GM21717 (cell line): ENCODE measurements around the gene HMGB3.
A peak's percentile ranks its signal among the peaks of the same experiment; 100 is the strongest.
"Not testable (repeated sequence)": the region's sequence is repeated elsewhere in the genome, so short reads cannot be mapped to it uniquely, and the experiment has no call there.

Experiments used
- ATAC-seq: cut with Tn5 transposase; IDR thresholded peaks from one replicate; pipeline ENCODE4 v1.9.1; 2021; ENCODE audit warnings: mild to moderate bottlenecking, moderate library complexity; ENCODE audit not compliant: unreplicated experiment

Gene HMGB3

DNA sequence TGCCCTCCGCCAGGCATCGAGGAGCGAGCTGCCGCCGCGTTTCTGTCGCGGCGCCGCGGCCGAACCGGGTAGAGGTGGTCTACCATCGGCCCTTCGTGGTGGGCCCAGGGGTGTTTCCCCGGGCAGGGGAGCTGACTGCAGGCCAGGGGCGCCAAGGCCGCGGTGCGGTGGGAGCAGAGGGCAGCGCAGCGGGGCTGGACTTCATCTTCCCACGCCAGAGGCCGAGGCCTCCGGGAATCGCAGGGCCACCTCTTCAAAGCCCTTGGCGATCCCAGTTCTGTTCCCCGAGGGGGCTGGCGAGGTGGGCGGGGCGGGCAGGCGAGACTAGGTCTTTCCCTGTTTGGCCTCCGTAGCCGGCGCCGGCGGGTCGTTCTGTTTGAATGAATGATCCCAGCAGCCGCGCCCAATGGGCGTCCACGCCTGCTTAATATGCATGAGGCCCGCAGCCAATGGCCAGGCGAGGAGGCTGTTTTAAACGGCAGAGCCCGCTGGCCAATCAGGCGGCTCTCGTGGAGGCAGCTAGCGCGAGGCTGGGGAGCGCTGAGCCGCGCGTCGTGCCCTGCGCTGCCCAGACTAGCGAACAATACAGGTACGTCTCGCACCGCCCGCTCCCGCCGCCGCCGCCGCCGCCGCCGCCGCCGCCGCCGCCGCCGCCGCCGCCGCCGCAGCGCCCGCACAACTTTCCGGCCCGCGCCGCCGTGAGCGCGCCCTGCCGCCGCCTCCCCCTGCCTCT is at the start of gene HMGB3:
TSS of gene HMGB3 (plus strand) at position 548 of the 733 bp plus-strand sequence. CDS start 2,265 bp downstream, outside the sequence.
- ATAC-seq: peak; percentile 97

DNA sequence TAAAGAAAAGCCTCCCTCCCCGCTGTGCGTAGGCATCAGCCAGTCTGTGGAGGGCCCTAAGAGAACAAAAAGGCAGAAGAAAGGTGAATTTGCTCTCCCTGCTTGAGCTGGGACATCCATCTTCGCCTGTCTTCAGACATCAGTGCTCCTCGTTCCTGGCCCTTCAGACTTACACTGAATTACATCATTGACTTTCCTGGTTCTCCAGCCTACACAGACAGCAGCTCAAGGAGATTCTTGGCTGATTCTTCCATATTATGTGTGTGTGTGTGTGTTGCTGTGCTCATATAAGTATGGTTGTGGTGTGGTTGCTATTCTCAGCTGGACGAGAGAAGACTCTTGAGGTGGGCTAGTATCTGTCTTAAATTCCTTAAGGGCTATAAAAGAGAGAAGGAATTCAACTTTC is 49.2 kb upstream of the HMGB3 start:
- no peak for ATAC-seq

DNA sequence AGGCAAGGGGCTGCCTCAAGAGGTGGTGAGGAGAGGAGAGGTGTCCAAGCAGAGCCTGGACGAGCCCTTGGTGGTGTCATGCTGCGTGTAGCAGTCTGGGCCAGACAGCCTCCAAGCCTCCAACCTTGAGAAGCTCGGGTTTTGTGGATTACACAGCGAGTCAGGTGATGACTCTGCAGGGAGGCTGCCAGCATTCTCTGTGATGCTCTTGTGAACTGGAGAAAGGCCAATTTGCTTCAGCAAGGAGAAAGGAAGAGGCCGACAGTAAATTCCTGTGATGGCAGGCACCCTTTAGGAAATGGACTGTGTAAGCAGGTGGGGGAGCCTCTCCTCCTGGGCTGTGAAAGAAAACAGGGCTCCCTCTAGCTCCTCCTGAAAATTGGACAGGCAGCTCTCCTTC is 48.7 kb upstream of the HMGB3 start:
- ATAC-seq: no peak

DNA sequence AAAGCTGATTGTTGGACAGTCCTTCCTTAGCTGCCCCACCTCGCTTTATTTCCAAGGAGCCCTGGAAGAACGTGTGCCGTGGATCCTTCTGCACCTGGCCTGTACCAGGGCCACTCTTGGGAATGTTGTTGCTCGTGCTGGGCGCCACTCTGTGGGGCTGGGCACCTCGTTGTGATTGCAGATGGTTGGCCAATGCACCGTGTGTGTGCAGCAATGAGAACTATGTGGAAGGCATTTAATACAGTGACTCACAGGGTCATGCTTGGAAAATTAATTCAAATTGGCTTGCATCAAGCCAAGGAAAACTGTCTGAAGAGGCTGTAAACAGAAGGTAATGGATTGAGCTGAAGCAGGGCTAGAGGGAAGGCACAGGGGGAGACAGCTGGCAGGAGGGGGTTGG is 47.7 kb upstream of the HMGB3 start:
- ATAC-seq: no peak

DNA sequence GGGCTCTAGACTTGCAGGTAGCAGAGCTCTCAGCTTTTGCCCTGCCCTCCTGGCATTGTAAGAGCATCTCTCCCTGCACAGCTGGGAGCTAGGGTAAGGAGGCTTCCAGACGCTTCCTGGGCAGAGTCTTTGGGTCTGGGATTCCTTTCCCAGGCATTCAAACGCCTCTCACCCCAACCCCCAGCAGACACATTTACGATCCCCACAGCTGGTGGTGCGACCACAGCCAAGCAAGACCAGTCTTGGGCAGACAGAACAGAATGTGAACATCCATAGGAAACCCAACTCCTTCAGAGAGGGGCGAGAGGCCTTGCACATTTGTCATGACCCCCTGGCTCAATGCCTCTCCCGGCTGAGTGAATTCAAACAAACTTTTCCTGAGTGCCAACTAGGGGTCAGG is 46.6 kb upstream of the HMGB3 start:
- no peak for ATAC-seq

DNA sequence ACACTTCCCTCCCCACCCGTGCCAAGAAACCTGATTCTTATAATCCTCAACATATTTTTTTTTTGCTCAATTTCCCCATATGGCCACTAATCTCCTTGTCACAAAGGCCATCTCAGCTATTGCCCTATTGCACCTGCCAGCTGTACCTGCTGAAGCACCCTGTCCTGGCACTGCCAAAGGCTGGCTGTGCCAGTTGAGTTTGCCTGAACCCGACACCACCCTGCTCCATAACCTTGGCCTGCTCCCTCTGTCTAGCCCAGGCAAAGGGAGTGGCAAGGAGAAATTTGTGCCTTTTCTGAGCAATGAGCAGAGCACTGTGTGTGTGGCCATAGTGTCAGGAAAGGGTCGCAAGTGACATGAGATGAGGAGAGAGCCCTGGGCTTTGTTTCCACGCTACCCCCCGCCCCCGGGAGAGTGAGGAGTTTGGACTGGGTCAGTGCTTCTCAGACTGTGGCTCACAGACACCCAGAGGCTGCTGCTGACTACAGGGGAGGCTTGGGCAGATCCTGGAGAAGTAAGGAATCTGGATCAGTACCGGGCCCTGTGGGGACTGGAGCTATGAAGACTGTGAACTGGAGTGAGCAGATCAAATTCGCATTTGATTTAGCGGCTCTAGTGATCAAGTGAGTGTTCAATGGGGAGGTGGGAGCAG is 42.2 kb upstream of the HMGB3 start:
- no peak for ATAC-seq

DNA sequence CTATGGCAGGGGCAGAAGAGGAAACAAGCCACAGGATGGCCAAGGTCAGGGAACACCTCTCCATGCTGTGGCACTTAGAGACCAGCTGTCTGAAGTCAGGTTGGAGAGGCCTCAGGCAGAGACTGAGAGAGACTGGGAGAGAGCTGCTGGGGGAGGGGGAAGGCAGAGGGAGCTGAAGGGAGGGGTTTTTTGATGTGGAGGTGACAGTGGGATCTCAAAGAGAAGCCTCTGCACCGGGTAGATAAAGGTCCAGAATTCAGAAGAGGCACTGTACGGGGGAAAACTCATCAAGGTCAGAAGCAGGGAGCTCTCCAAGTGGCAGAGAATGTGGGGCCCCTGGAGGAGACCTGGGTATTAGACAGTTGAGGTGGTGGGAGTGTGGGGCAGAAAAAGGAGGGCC is 41.6 kb upstream of the HMGB3 start:
- no peak for ATAC-seq

DNA sequence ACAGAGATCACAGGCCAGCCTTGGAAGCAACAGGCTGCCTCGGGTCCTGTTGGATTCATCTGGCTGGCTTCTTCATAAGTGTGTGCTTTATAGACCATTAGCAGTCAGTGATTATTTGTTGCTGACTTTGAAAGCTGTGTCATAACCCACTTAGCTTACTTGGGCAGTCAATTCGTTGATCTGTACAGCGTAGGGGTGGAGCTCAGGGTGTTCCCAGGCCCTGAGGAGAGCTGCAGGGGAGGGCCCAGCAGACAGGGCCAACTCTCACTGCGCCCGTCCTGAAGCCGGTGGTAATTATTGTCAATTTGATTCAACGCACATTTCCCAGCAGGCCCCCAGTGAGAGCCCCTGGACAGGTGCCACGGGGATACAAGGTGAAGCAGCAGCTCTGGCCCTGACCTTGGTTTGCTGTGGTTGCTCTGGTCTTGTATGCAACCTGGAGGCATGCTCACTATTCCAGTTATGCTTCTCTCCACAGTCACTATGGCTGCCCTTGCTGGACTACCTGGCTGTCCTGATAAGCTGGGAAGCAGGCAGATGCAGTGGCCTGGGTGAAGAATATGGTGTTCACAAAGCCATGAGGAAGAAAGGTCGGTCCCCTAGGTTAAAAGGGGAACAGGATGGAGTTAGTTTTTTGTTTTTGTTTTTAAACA is 40.1 kb upstream of the HMGB3 start:
- ATAC-seq: no peak

DNA sequence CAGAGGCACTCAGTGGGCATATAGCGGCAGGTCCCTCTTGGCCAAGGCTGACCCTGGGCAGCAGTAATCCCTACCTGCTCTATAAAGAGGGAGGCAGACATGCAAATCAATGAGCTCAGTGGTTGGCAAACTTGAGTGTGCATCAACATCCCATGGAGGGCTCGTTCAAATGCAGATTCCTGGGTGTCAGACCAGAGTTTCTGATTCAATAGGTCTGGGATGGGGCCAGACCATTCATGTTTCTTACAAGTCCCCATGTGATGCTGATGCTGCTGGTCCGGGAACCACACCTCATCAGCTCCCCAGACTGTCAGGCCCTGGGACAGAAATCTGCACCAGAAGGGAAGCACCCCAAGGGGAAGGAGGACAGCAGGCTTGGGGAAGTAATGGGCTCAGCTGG is 38.9 kb upstream of the HMGB3 start:
- ATAC-seq: no peak

DNA sequence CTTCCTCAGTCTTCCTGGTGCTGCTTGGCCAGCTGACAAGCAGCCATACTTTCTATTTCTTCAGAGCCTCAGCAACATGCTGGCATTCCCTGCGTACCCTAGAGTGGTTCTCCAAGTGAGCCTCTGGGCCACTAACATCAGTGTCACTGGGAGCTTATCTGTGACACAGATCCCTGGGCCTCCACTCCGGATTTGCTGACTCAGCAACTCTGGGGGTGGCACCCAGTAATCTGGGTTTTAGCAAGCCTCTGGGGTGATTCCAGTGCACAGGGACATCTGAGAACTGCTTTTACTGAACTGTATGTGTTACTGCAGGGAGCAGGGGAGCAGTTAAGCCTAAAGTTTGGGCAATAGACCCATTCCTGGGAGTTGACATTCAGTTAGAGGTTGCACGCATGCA is 28.2 kb upstream of the HMGB3 start:
- ATAC-seq: no peak

DNA sequence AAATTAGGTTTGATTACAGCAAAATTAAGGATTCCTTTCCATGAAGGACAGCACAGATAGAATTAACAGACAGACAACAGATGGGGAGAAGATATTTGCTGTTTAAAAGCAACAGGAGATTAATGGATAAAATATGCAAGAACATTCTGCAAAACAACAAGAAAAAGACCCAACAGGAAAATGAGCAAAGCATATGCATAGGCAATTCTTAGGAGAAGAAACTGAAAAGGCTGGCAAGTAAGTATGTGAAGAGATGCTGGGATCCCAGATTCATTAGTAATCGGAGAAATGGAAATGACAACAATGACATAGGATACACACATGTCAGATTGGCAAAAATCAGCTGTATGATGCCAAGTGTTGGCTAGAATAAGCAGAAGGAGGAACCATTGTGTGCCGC is 27.5 kb upstream of the HMGB3 start:
- ATAC-seq: no peak

DNA sequence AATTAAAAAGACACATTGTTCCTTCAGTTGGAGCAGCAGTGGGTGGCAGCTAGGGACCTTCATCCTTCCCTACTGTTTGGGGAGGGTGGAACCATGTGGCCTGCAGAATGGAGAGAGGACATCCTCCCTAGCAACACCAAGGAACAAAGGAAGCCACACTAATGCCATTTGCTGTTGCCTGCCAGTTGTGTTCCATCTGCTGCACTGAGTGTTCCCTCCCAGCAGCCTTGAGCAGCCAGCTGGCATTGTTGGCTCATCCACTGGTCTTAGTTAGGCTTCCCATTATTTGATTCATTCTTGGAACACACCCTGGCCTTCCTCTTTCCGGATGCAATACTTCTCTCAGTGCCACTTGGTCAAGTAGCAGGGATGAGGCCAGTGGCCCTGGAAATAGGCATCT is 25.0 kb upstream of the HMGB3 start:
- ATAC-seq: no peak

DNA sequence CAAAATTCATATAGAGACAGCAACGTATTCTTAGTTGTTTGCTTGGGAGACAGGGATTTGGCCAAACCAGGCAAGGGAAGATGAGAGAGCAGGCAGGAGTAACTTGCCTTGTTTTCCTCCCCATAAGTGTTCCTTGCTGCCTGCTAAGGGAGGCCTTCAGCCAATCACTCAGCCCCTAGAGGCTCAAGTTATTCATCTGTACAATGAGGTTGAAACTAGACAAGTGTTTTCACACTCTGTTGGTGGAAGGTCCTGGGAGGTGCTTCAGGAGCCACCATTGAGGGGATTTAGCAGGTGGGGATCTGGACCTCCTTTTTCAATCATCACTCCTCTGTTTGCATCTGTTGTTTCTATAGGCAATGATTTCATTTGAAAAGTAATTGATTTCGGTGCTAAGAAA is 23.6 kb upstream of the HMGB3 start:
- ATAC-seq: no peak

DNA sequence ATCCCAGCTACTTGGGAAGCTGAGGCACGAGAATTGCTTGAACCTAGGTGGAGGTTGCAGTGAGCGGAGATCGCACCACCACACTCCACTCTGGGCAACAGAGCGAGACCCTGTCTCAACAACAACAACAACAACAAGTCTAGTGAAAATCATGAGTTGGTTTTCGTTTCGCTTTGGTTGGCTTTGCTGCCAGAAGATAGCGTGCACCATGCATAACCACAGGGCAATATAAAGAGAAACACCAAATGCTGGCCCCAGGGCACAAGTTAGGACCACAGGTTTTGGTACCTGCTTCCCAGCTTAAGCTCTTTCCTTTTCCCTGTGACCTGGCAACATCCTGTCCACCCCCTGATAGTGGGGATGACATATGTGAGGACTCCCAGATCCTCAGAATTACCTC is 21.5 kb upstream of the HMGB3 start:
- ATAC-seq: no peak

DNA sequence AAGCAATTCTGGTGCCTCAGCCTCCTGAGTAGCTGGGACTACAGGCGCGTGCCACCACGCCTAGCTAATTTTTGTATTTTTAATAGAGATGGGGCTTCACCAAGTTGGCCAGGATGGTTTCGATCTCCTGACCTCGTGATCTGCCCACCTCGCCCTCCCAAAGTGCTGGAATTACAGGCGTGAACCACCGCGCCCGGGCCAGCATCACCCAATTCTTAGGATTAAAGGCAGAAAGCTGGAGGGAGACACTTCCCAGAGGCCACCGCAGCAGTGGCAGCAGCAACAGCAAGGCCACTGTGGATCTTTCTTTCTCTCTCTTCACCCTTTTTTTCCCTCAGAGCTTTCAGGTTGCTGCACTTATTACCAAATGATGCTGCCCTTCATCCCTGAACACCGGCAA is 18.7 kb upstream of the HMGB3 start:
- ATAC-seq: not testable (repeated sequence)

DNA sequence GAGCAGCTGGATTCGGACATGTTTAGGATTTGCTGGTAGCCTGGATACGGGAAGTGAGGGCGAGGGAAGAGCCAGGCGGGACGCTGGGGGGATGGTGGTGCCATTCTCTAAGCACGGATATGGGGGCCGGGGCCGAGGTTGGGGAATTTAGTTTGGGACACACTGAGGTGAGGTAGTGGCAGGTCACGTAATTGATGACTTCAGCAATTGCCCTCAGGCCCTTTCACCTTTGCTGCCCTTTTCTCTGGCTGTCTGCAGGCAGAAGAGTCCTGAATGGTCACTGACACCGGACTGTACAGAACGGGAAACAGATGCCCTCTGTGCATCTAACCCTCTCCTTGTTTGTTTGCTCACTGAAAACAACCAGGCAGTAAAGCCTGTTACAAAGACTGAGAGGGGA is 16.9 kb upstream of the HMGB3 start:
- no peak for ATAC-seq

DNA sequence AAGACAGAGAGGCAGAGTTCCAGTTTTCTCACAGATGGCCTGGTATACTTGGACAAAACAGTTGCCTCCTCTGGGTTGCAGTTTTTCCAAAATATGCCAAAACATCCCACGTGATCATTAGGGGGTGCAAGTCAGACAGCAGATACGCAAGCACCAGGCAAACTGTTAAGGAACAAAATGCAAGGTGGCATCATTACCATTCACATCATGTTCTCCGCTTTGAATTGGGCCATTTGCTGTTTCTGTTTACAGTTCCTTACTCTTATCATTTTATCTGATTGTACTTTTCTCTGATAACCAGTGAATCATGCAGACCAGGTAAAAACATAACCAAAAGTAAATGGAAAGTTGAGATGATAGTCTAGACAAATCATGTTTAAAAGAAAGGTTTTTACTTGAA is 16.4 kb upstream of the HMGB3 start:
- ATAC-seq: no peak

DNA sequence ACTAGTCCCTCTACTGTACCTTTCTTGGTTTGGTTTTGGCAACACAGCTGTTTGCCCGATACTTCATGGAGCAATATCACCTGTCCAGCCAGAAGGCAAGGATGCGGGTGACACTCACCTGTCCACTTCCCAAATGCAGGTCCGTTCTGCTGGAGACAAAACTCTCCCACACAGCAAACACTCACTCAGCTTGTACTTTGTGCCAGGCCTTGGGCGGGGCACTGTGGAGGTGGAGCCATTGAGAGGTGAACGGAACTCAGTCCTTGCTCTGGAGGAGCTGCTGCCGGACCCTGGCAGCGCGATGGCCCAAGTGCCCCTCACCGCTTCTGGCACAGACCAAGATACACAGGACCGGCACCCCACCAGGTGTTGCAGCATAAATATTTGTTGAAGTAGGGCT is 15.3 kb upstream of the HMGB3 start:
- ATAC-seq: no peak

DNA sequence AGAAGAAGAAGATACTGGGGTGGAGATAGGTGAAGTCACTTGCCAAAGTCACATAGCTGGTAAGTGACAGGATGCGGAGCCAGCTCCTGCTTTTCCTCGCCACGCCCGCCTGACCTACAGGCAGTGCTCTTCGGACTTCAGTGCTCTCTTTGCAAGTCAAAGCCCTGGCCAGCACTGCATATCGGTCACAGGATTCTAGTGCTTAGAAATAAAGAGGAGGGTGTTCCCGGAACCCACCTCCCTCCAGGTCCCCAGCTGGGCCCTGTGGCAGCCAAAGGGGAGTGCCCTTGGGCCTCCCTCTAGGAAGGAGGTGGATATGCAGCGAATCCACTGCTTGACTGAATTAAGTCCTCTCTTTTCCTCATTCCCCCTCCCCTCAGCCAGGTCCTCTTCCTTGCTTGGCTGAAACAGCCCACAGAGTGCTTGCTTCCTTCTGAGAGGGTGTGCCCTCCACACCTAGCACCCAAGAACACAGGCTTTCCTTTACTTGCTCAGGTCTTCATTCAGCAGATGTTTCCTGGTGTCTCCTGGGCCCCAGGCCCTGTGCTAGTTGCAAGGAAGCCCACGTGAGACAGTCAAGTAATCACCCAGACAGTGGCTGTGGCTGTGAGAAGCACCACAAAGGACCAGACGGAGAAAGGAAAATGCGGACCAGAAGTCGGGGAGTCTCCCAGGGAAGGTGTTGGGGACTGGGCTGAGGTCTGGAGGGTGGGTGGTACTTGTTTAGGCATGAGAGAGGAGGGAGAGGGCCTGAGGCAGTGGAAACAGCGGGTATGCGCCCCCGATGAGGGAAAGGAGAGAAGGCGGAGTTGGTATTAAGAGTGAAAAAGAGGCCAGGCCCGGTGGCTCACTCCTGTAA is 14.0 kb upstream of the HMGB3 start:
- ATAC-seq: no peak

DNA sequence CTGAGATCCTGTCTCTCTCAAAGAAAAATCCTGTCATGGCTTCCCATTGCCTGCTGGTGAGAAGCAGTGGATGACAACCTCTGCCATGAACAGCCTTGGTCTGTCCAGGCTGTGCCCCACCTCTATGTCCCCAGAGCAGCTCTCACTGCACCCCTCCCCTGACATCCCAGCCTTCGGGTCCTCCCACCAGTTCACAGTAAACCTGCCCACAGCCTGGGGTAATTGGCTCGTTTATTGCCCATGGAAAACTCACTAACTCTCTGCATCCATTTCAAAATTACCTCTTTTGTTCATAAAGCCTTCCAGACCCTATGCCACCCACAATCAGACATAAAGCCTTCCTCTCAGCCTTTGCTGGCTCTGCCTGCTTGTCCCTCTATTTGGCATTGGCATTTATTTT is 10.7 kb upstream of the HMGB3 start:
- ATAC-seq: no peak

DNA sequence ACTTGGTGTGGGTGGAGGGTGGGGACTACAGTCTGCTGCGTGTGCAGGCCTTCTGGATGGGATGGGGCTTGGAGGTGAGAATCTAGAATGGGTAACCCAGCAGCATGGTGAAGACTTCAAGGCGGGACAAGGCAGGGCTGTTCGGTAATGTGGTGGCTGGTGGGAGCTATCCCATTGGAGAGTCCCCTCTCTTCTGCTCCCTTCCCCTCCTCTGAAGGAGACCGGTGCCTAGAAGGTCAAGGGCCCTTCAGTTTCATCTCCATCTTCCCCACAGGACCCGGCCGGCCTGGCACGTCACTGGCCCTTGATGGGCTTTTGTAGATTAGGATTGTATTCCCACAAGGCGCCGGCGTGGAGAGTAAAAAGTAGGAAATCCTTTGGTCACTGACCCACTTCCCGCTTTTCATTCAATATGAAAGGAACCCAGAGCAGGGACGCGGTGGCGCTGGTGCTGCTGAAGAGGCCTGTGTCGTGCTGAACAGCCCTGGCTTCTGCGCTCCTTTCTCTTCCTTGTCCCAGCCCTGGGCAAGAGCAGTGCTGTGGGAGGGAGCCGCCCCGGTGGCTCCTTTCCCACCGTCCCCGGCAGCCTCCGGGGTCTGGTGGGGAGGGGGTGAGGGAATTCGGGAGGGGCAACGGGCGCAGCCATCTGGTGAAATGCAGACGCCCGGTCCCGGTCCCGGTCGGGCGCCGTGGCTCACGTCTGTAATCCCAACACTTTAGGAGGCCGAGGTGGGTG is 7.3 kb upstream of the HMGB3 start:
- ATAC-seq: no peak
